OCI-LY3 (cell line): ENCODE measurements around the gene LGALS14.

Experiments used
- H2AFZ ChIP-seq: fragments of 200-600, 300-600 bp; shearing (Covaris generic); 2 replicates; pipeline ENCODE4 v1.6.0; 2014; ENCODE audit warnings: antibody characterized with exemption, low read depth, low read length
- H3K27ac ChIP-seq: fragments of 200-600, 300-600 bp; sonication (generic); 2 replicates; pipeline ENCODE4 v1.5.1; 2014; ENCODE audit warnings: mild to moderate bottlenecking, low read length, moderate library complexity, mixed read lengths
- H3K27me3 ChIP-seq: fragments of 200-600, 300-600 bp; sonication (generic); 2 replicates; pipeline ENCODE4 v1.6.1; 2014; ENCODE audit warnings: low read depth, low read length, mixed read lengths
- H3K36me3 ChIP-seq: fragments of 200-600, 300-600 bp; sonication (generic); replicated peaks from 2 replicates; pipeline ENCODE3; 2014; ENCODE audit warnings: low read depth, low read length, mixed read lengths
- H3K4me1 ChIP-seq: fragments of 300-600, 200-600 bp; sonication (generic); 2 replicates; pipeline ENCODE4 v1.6.1; 2014; ENCODE audit warnings: low read length, mixed read lengths
- H3K4me2 ChIP-seq: fragments of 200-600, 300-600 bp; sonication (generic); 2 replicates; pipeline ENCODE4 v1.6.1; 2014; ENCODE audit warnings: low read length, mixed read lengths
- H3K4me3 ChIP-seq: fragments of 300-600, 200-600 bp; sonication (generic); 2 replicates; pipeline ENCODE4 v1.5.1; 2014; ENCODE audit warnings: antibody characterized with exemption, mild to moderate bottlenecking, low read length, moderate library complexity
- H3K79me2 ChIP-seq: fragments of 300-600, 200-600 bp; shearing (Covaris generic); 2 replicates; pipeline ENCODE4 v1.6.1; 2014; ENCODE audit warnings: mild to moderate bottlenecking, low read length, mixed read lengths
- H3K9ac ChIP-seq: fragments of 300-600, 200-600 bp; shearing (Covaris generic); 2 replicates; pipeline ENCODE4 v1.6.0; 2014; ENCODE audit warnings: mild to moderate bottlenecking, low read length, moderate library complexity
- H3K9me3 ChIP-seq: fragments of 200-600, 300-600 bp; shearing (Covaris generic); 2 replicates; pipeline ENCODE4 v1.6.1; 2014; ENCODE audit warnings: low read length, mixed read lengths; ENCODE audit not compliant: insufficient read depth
- H4K20me1 ChIP-seq: fragments of 200-600, 300-600 bp; sonication (generic); 2 replicates; pipeline ENCODE4 v1.6.1; 2016; ENCODE audit warnings: low read length, mixed read lengths; ENCODE audit not compliant: insufficient read depth
- CTCF ChIP-seq: fragments of 200-600, 300-600 bp; sonication (generic); IDR thresholded peaks from 2 replicates; pipeline ENCODE4 v1.5.1; 2014; ENCODE audit warnings: antibody characterized with exemption, low read length, low read depth
- EZH2phosphoT487 ChIP-seq: fragments of 200-600 bp; shearing (Covaris generic); IDR thresholded peaks from 2 replicates; pipeline ENCODE4 v1.6.1; 2018; ENCODE audit warnings: antibody characterized with exemption, mixed run types, low read depth

LGALS14 gene

GRCh38 chr19:39752795-39753194, 48.5 kb downstream of the LGALS14 start:
- Histone ChIP-seq H3K4me1 (no peaks in the 10 kb centered on the region), H3K36me3 (no peaks in the 10 kb centered on the region), H4K20me1 (no peaks in the 10 kb centered on the region), H3K4me2 (no peak overlapping the region), H3K9ac (no peak overlapping the region), H3K4me3 (no peak overlapping the region), H3K79me2 (no peaks in the 10 kb centered on the region), H3K27me3 (peaks cover 64% of the 10 kb centered on the region), H3K9me3 (no peaks in the 10 kb centered on the region), H2AFZ (no peak overlapping the region), H3K27ac (no peak overlapping the region)
- TF ChIP-seq CTCF (no peak), EZH2phosphoT487 (no peak)

GRCh38 chr19:39754544-39754943, 50.3 kb downstream of the LGALS14 start:
- Histone ChIP-seq H3K4me3 (no peak overlapping the region), H3K27me3 (peaks cover 80% of the 10 kb centered on the region)
- TF ChIP-seq EZH2phosphoT487 (no peak), CTCF (no peak)

GRCh38 chr19:39754971-39755370, 50.7 kb downstream of the LGALS14 start:
- Histone ChIP-seq H3K4me1 (no peaks in the 10 kb centered on the region), H3K27me3 (peaks cover 84% of the 10 kb centered on the region), H2AFZ (no peak overlapping the region), H4K20me1 (no peaks in the 10 kb centered on the region; the same call in 1 of the 2 replicates), H3K9me3 (no peaks in the 10 kb centered on the region), H3K4me2 (no peak overlapping the region), H3K36me3 (no peaks in the 10 kb centered on the region), H3K27ac (no peak overlapping the region), H3K4me3 (no peak overlapping the region), H3K9ac (no peak overlapping the region), H3K79me2 (no peaks in the 10 kb centered on the region)
- TF ChIP-seq CTCF (no peak), EZH2phosphoT487 (no peak)

More at GRCh38 chr19:39754544-39754943, 50.3 kb downstream of the LGALS14 start:
- Histone ChIP-seq H3K4me1 (no peaks in the 10 kb centered on the region), H4K20me1 (no peaks in the 10 kb centered on the region; the same call in 1 of the 2 replicates), H3K9me3 (no peaks in the 10 kb centered on the region), H3K9ac (no peak overlapping the region), H3K4me2 (no peak overlapping the region), H3K79me2 (no peaks in the 10 kb centered on the region), H3K27ac (no peak overlapping the region), H2AFZ (no peak overlapping the region), H3K36me3 (no peaks in the 10 kb centered on the region)
